HepG2 (cell line): ENCODE results near the gene FAM181A. TPM values are rescaled to one million over a fixed set of nuclear protein-coding genes. Genes with fewer than 3 reads are reported as not detected.
A peak's percentile ranks its signal among the peaks of the same experiment; 100 is the strongest.

ENCODE experiments used
- ATAC-seq: fragments of 200-7000 bp; cut with Tn5 transposase; 3 replicates; pipeline ENCODE4 v1.9.1; 2020; ENCODE audit warnings: mild to moderate bottlenecking, moderate library complexity
- BruUV-seq: library from RNA; stranded (reverse); fragments of 400-500 nt; replicated peaks from 2 replicates; lab custom pipeline; 2021; lab: Mats Ljungman, UMichigan
- CTCF ChIA-PET: fragments of 300-600 bp; formaldehyde crosslinking; extraction: SDS; loops from one replicate; lab custom pipeline; 2021; ENCODE audit warnings: low total read pairs, inconsistent platforms, low intra/inter-chr PET ratio; lab: Yijun Ruan, JAX
- POLR2A ChIA-PET: fragments of 350-600 bp; sonication (Branson Sonifier 250); formaldehyde crosslinking; loops from one replicate; lab custom pipeline; 2020; ENCODE audit warnings: antibody characterized with exemption, inconsistent platforms; lab: Yijun Ruan, JAX
- DNase-seq: peaks from one replicate; pipeline ENCODE4 v3.0.0-alpha.2; 2015; ENCODE audit warnings: low spot score
- FAIRE-seq: peaks from 3 replicates; lab custom pipeline; 2011; peaks lifted over from hg19 to GRCh38; lab: Jason Lieb, UNC
- H2AFZ ChIP-seq: one replicate; pipeline ENCODE4 v1.6.1; 2011; ENCODE audit warnings: low read length, inconsistent platforms
- H3K27ac ChIP-seq: fragments of 300-600 bp; 3 replicates; pipeline ENCODE4 v1.8.0; 2011; ENCODE audit warnings: mixed run types, mild to moderate bottlenecking, mixed read lengths, low read length, inconsistent platforms; ENCODE audit not compliant: insufficient read depth; ENCODE audit errors: extremely low read length
- H3K27me3 ChIP-seq, 2 experiments: fragments of 200-600 bp in 1 of 2; 2 replicates in 1 of 2; 3 replicates in 1 of 2; pipeline versions ENCODE4 v1.6.0 to v1.8.0; 2011; ENCODE audit warnings: low read length in 2 of 2, mild to moderate bottlenecking in 2 of 2, moderate library complexity in 2 of 2, inconsistent platforms in 1 of 2; ENCODE audit not compliant: insufficient read depth in 2 of 2, control insufficient read depth in 1 of 2
- H3K36me3 ChIP-seq, 2 experiments: fragments of 200-600 bp in 1 of 2; replicated peaks in 1 of 2; 2 replicates in 1 of 2; 3 replicates in 1 of 2; pipeline versions ENCODE4 v1.5.1 to v1.8.0; 2011; ENCODE audit warnings: low read length in 2 of 2, inconsistent platforms in 1 of 2; ENCODE audit not compliant: insufficient read depth in 2 of 2, control insufficient read depth in 1 of 2
- H3K4me1 ChIP-seq: 2 replicates; pipeline ENCODE4 v1.5.1; 2012; ENCODE audit warnings: low read length, inconsistent platforms; ENCODE audit not compliant: insufficient read depth
- H3K4me2 ChIP-seq: 2 replicates; pipeline ENCODE4 v1.6.0; 2011; ENCODE audit warnings: low read depth, low read length, inconsistent platforms
- H3K4me3 ChIP-seq, 3 experiments: fragments of 200-600 bp in 1 of 3; sonication (generic), shearing (Covaris generic) in 1 of 3; replicated peaks in 1 of 3; 2 replicates each; pipeline ENCODE4 v1.5.1; 2011 to 2016; ENCODE audit warnings: low read length in 3 of 3, inconsistent platforms in 2 of 3, low read depth in 2 of 3, mild to moderate bottlenecking in 2 of 3, control low read depth in 1 of 3, mixed read lengths in 1 of 3; ENCODE audit not compliant: insufficient read depth in 1 of 3
- H3K79me2 ChIP-seq: one replicate; pipeline ENCODE4 v1.6.1; 2011; ENCODE audit warnings: low read length, inconsistent platforms; ENCODE audit not compliant: insufficient read depth
- H3K9ac ChIP-seq: 2 replicates; pipeline ENCODE4 v1.6.0; 2011; ENCODE audit warnings: mild to moderate bottlenecking, low read depth, low read length, inconsistent platforms; ENCODE audit not compliant: insufficient read depth
- H3K9me3 ChIP-seq: 2 replicates; pipeline ENCODE4 v1.5.1; 2012; ENCODE audit warnings: mild to moderate bottlenecking, low read length
- H4K20me1 ChIP-seq: 2 replicates; pipeline ENCODE4 v1.6.0; 2011; ENCODE audit warnings: inconsistent platforms, mild to moderate bottlenecking, low read length, moderate library complexity; ENCODE audit not compliant: insufficient read depth
- CBFB ChIP-seq: sonication (generic); formaldehyde crosslinking; IDR thresholded peaks from 2 replicates; pipeline ENCODE4 v1.4.0; 2020; ENCODE audit warnings: missing genetic modification reagents
- FLYWCH1 ChIP-seq: sonication (generic); formaldehyde crosslinking; IDR thresholded peaks from 2 replicates; pipeline ENCODE4 v1.8.1; 2023; ENCODE audit warnings: mild to moderate bottlenecking, missing genetic modification reagents
- GABPB1 ChIP-seq: IDR thresholded peaks from 2 replicates; pipeline ENCODE4 v1.6.1; 2016; ENCODE audit warnings: mild to moderate bottlenecking, missing genetic modification reagents, moderate library complexity, missing compliant biosample characterization
- KDM2A ChIP-seq: sonication (generic); formaldehyde crosslinking; IDR thresholded peaks from 2 replicates; pipeline ENCODE4 v1.4.0; 2020; ENCODE audit warnings: low read depth, missing genetic modification reagents, borderline replicate concordance
- KLF9 ChIP-seq: IDR thresholded peaks from 2 replicates; pipeline ENCODE4 v1.6.1; 2016; ENCODE audit warnings: low read depth
- MZF1 ChIP-seq: sonication (generic); formaldehyde crosslinking; IDR thresholded peaks from 2 replicates; pipeline ENCODE4 v1.8.1; 2023; ENCODE audit warnings: mild to moderate bottlenecking, missing genetic modification reagents, borderline replicate concordance
- NFE2L2 ChIP-seq: fragments of 150-350 bp; IDR thresholded peaks from 2 replicates; pipeline ENCODE4 v1.6.1; 2014; ENCODE audit warnings: low read length
- NKX3-1 ChIP-seq: sonication (generic); formaldehyde crosslinking; IDR thresholded peaks from 2 replicates; pipeline ENCODE4 v1.5.0; 2020; ENCODE audit warnings: missing genetic modification reagents
- ZFP1 ChIP-seq: IDR thresholded peaks from 2 replicates; pipeline ENCODE4 v1.6.1; 2016
- ZNF260 ChIP-seq: sonication (generic); formaldehyde crosslinking; IDR thresholded peaks from 2 replicates; pipeline ENCODE4 v1.4.0; 2020; ENCODE audit warnings: missing genetic modification reagents, low read depth, mild to moderate bottlenecking, borderline replicate concordance
- ZSCAN29 ChIP-seq: sonication (generic); formaldehyde crosslinking; conservative IDR thresholded peaks from 2 replicates; pipeline ENCODE4 v1.4.0; 2020; ENCODE audit warnings: mild to moderate bottlenecking, missing genetic modification reagents
- WGBS: methylation state at CpG from one replicate; pipeline ENCODE4 v1.1.6; 2017; ENCODE audit warnings: low lambda C conversion rate; 5-methylcytosine and 5-hydroxymethylcytosine counted together
- in situ Hi-C: cut with HindIII; loops from 2 replicates; pipeline ENCODE4 v1.10.0; 2017; ENCODE audit warnings: low pct_unique_long_range_greater_than_20kb; ENCODE audit not compliant: extremely low pct_ligation_motif_present
- intact Hi-C: fragments of 100-400 bp; cut with micrococcal nuclease; formaldehyde crosslinking; loops from one replicate; pipeline ENCODE4 v1.10.0; 2022; ENCODE audit not compliant: unreplicated experiment
- polyA plus RNA-seq, 8 experiments: library from polyadenylated mRNA; depleted of rRNA in 3 of 8; stranded (reverse) in 7 of 8; unstranded in 1 of 8; fragments of >200 nt; fragmentation: Illumina TruSeq in 4 of 8; extraction: Trizol in 4 of 8; gene quantifications; 2 replicates each; pipeline versions ENCODE4 v1.2.1 to v1.2.3, GENCODE V29; 2011 to 2016; ENCODE audit warnings: low read depth in 4 of 8, missing spikeins in 1 of 8, mixed read lengths in 1 of 8; ENCODE audit not compliant: insufficient read depth in 1 of 8
- total RNA-seq, 5 experiments: library from RNA; depleted of rRNA; stranded (reverse); fragments of >200 nt; fragmentation: Illumina TruSeq; extraction: Trizol; gene quantifications; 2 replicates each; pipeline ENCODE4 v1.2.3, GENCODE V29; 2016; ENCODE audit warnings: low read depth in 1 of 5
- TF ChIP-seq, protein P1 (sequence below): sonication (generic); formaldehyde crosslinking; IDR thresholded peaks from 2 replicates; pipeline ENCODE4 v1.8.1; 2023; ENCODE audit warnings: mild to moderate bottlenecking, moderate library complexity, missing genetic modification reagents
- TF ChIP-seq, protein P2 (sequence below): sonication (generic); IDR thresholded peaks from 2 replicates; pipeline ENCODE4 v1.6.1; 2016; ENCODE audit warnings: low read depth, borderline replicate concordance

FAM181A gene
- total and polyA plus RNA-seq, 2 of the 13 experiments (the other 11 are each of a cell fraction or from before 2014, with no cell fraction given) = 1.1 to 1.5 TPM

DNA sequence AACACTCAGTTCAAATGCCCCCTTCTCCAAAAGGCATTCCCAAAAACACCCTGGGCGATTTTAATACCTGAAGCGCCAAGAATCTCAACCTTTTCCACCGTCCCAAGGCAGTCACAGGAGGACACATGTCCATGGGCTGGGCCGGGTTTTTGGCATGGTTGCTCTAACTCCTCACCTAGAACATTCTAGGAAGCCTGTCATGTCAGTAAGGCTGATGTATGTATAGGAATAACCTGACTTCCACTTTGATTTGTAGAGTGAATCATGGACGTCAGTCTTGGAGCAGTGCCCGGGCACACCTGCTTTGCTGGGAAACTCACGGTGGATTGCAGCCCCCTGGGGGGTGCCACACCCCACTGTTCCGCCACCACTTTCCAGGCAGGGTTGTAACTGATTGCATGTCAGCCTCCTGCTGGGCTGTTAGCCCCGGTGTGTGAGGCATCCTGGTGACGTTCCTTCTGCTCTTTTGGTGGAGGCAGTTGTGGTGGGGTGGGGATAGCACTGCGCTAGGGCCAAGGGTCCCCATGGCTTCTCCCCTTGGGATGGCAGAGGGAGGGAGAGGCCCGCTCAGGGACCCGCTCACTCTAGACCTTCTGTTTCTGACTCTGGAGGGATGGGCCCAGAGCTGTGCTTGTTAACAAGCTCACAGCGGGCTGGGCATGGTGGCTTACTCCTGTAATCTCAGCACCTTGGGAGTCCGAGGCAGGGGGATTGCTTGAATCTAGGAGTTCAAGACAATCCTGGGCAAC lies 35.2 kb upstream of the FAM181A start:
- ATAC-seq = no peak
- Histone ChIP-seq H3K36me3 (no peaks in the 10 kb centered on the region), H3K4me1 (peaks cover 44% of the 10 kb centered on the region), H3K4me3 (no peak overlapping the region), H2AFZ (no peak overlapping the region), H3K27me3 (peaks cover 5 to 49% of the 10 kb centered on the region in 2 experiments; a peak in 4 of 5 replicates), H3K4me2 (no peak overlapping the region), H3K9ac (no peak overlapping the region), H3K27ac (no peak overlapping the region), H4K20me1 (no peaks in the 10 kb centered on the region), H3K9me3 (no peaks in the 10 kb centered on the region), H3K79me2 (no peaks in the 10 kb centered on the region)
- ChIA-PET POLR2A (no interaction called here), CTCF (interaction anchor here (1.5 to 2.9 kb wide), 3 partner anchors 156 to 243 kb away, joined by 4 to 18 read pairs (median 11); no protein-coding TSS in a partner anchor)
- TF ChIP-seq MZF1 (CRISPR knock-in tag) = no peak
- no TSS peak for BruUV-seq
- WGBS = 33% methylated on average over 15 of the region's 15 CpGs
- in situ Hi-C loops (no loop called here), intact Hi-C loops (loop anchor here (2.0 to 10.0 kb wide), 2 partner anchors 107 to 237 kb away; partner anchors contain the start of gene PRIMA1)
- FAIRE-seq = no peak
- no peak for DNase-seq

DNA sequence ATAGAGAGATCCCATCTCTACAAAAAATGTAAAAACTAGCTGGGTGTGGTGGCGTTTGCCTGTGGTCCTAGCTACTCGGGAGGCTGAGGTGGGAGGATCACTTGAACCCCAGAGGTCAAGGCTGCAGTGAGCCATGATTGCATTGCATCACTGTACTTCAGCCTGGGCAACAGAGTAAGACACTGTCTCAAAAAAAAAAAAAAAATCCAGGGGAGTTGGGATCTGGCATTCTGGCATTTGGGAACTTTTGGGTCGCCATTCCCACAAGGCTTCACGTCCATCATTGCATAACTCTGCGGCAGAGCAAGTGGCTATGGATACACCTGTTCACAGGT lies 34.7 kb upstream of the FAM181A start:
- Histone ChIP-seq H2AFZ (no peak overlapping the region), H3K79me2 (no peaks in the 10 kb centered on the region), H3K9me3 (no peaks in the 10 kb centered on the region), H3K36me3 (no peaks in the 10 kb centered on the region), H3K4me1 (peaks cover 49% of the 10 kb centered on the region), H3K9ac (no peak overlapping the region), H3K4me3 (no peak overlapping the region), H3K27ac (no peak overlapping the region), H3K27me3 (peaks cover 5 to 49% of the 10 kb centered on the region in 2 experiments; a peak in 4 of 5 replicates), H3K4me2 (peak overlapping the region; percentile 60), H4K20me1 (no peaks in the 10 kb centered on the region)
- 44% methylated on average over 5 of the region's 5 CpGs for WGBS
- CTCF ChIA-PET = interaction anchor here (1.1 to 2.9 kb wide), 5 partner anchors 35 to 244 kb away, joined by 3 to 18 read pairs (median 4); no protein-coding TSS in a partner anchor
- in situ Hi-C loops (no loop called here), intact Hi-C loops (loop anchor here (2.0 to 10.0 kb wide), 2 partner anchors 108 to 238 kb away; partner anchors contain the start of gene PRIMA1)
- FAIRE-seq (no peak), ATAC-seq (no peak), DNase-seq (no peak)
- TF ChIP-seq NKX3-1 (CRISPR knock-in tag) (no peak), ZSCAN29 (CRISPR knock-in tag) (no peak), NFE2L2 (no peak), ZNF260 (CRISPR knock-in tag) (no peak), GABPB1 (no peak), KDM2A (CRISPR knock-in tag) (no peak), ZFP1 (no peak), FLYWCH1 (no peak), KLF9 (CRISPR knock-in tag) (no peak), CBFB (CRISPR knock-in tag) (no peak)
- TF ChIP-seq, protein P1, sequence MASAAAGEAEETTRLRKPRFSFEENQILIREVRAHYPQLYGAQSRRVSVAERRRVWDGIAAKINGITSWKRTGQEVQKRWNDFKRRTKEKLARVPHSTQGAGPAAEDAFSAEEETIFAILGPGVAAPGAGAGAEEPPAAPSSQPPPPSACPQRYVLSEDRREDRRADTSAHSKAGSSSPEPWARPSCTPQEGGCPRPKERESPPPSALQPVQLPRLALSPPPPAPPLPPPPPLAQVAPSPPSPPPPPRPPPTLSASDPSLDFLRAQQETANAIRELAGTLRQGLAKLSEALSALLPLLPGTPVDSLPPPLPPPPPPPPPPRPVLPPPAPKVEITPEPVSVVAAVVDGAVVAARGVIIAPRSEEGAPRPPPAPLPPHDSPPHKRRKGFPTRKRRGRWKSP (CRISPR knock-in tag) = no peak
- TF ChIP-seq, protein P2, sequence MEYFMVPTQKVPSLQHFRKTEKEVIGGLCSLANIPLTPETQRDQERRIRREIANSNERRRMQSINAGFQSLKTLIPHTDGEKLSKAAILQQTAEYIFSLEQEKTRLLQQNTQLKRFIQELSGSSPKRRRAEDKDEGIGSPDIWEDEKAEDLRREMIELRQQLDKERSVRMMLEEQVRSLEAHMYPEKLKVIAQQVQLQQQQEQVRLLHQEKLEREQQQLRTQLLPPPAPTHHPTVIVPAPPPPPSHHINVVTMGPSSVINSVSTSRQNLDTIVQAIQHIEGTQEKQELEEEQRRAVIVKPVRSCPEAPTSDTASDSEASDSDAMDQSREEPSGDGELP = no peak
- no TSS peak for BruUV-seq
- POLR2A ChIA-PET = no interaction called here
